Karpas-422 (cell line): ENCODE data around the gene STK32B. TPM values are rescaled to one million over a fixed set of nuclear protein-coding genes. Genes with fewer than 3 reads are reported as not detected.
A peak's percentile ranks its signal among the peaks of the same experiment; 100 is the strongest.

Experiments used
- DNase-seq: peaks from one replicate; pipeline ENCODE4 v3.0.0-alpha.2; 2015
- H2AFZ ChIP-seq: fragments of 200-600 bp; sonication (generic); 2 replicates; pipeline ENCODE4 v1.6.1; 2014; ENCODE audit warnings: antibody characterized with exemption, low read length, mixed read lengths
- H3K27ac ChIP-seq: fragments of 200-600 bp; sonication (generic); 2 replicates; pipeline ENCODE4 v1.5.1; 2014; ENCODE audit warnings: mild to moderate bottlenecking, low read length, moderate library complexity
- H3K27me3 ChIP-seq: fragments of 200-600 bp; sonication (generic); 2 replicates; pipeline ENCODE4 v1.6.1; 2014; ENCODE audit warnings: low read length, mixed read lengths
- H3K36me3 ChIP-seq: fragments of 200-600 bp; sonication (generic); 2 replicates; pipeline ENCODE4 v1.6.1; 2014; ENCODE audit warnings: low read length, mixed read lengths; ENCODE audit not compliant: insufficient read depth
- H3K4me1 ChIP-seq: fragments of 200-600 bp; sonication (generic); 2 replicates; pipeline ENCODE4 v1.6.1; 2014; ENCODE audit warnings: mild to moderate bottlenecking, low read length, mixed read lengths
- H3K4me2 ChIP-seq: fragments of 200-600 bp; sonication (generic); 2 replicates; pipeline ENCODE4 v1.6.1; 2014; ENCODE audit warnings: low read length, low read depth, mild to moderate bottlenecking; ENCODE audit not compliant: poor library complexity, severe bottlenecking
- H3K4me3 ChIP-seq: fragments of 200-600 bp; sonication (generic); 2 replicates; pipeline ENCODE4 v1.5.1; 2014; ENCODE audit warnings: mild to moderate bottlenecking, antibody characterized with exemption, low read length, mixed read lengths
- H3K79me2 ChIP-seq: fragments of 200-600 bp; sonication (generic); 2 replicates; pipeline ENCODE4 v1.6.1; 2014; ENCODE audit warnings: mild to moderate bottlenecking, low read length, mixed read lengths
- H3K9ac ChIP-seq: fragments of 200-600 bp; sonication (generic); 2 replicates; pipeline ENCODE4 v1.6.0; 2014; ENCODE audit warnings: low read length
- H3K9me2 ChIP-seq: fragments of 200-600 bp; sonication (generic), shearing (Covaris generic); replicated peaks from 2 replicates; pipeline ENCODE4 v1.6.0; 2014; ENCODE audit warnings: mild to moderate bottlenecking, low read length, moderate library complexity; ENCODE audit not compliant: insufficient read depth
- H3K9me3 ChIP-seq: fragments of 300-700, 200-600 bp; sonication (generic); 2 replicates; pipeline ENCODE4 v1.6.1; 2014; ENCODE audit warnings: low read length, mixed read lengths
- H4K20me1 ChIP-seq: fragments of 200-600 bp; sonication (generic); 2 replicates; pipeline ENCODE4 v1.6.1; 2014; ENCODE audit warnings: mild to moderate bottlenecking, antibody characterized with exemption, low read length, low read depth; ENCODE audit not compliant: insufficient read depth
- total RNA-seq: library from RNA; depleted of rRNA; stranded (reverse); fragments of >200 nt; shearing (Covaris generic); gene quantifications from 2 replicates; pipeline ENCODE4 v1.2.3, GENCODE V29; 2014; ENCODE audit warnings: low replicate concordance

STK32B gene
- total RNA-seq, 1 experiment from 2014 or later = not detected

DNA sequence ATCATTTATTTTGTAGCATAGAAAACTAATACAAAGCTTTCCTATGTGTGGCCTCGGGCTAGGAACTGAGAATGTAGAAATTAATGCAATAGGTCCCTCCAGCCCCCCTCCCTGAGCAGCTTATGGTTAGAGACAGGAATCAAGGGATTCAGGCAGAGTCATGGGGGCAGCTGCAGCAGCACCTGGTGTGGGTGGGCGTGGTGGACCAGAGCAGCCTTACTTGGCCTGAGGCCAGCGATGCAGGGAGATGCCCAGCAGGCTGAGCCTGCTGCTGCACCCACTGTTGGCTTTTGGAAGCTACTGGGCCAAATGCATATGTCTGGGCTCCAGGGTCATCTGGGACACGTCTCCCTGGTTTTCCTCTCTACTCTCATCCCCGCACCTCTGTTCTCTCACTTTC, 74.0 kb downstream of the STK32B start:
- Histone ChIP-seq H3K9me2 (no peaks in the 10 kb centered on the region), H3K27me3 (no peaks in the 10 kb centered on the region), H3K4me1 (no peaks in the 10 kb centered on the region), H3K4me2 (no peak overlapping the region), H4K20me1 (no peaks in the 10 kb centered on the region), H3K4me3 (no peak overlapping the region), H3K79me2 (no peaks in the 10 kb centered on the region), H3K27ac (no peak overlapping the region), H3K9ac (no peak overlapping the region), H2AFZ (no peak overlapping the region), H3K36me3 (no peaks in the 10 kb centered on the region; the same call in 1 of the 2 replicates), H3K9me3 (peaks cover 7% of the 10 kb centered on the region; the same call in 1 of the 2 replicates)
- no peak for DNase-seq

GRCh38 chr4:5126231-5126630, 75.0 kb downstream of the STK32B start:
- Histone ChIP-seq H3K9me3 (peaks cover 7% of the 10 kb centered on the region; the same call in 1 of the 2 replicates), H3K79me2 (no peaks in the 10 kb centered on the region), H3K27me3 (no peaks in the 10 kb centered on the region), H3K9me2 (no peaks in the 10 kb centered on the region), H3K4me1 (no peaks in the 10 kb centered on the region), H3K36me3 (no peaks in the 10 kb centered on the region; the same call in 1 of the 2 replicates), H4K20me1 (no peaks in the 10 kb centered on the region), H2AFZ (no peak overlapping the region), H3K27ac (no peak overlapping the region), H3K9ac (no peak overlapping the region), H3K4me3 (no peak overlapping the region), H3K4me2 (no peak overlapping the region)
- peak; percentile 27 for DNase-seq

GRCh38 chr4:5126857-5127256, 75.6 kb downstream of the STK32B start:
- no peak for DNase-seq
- Histone ChIP-seq H3K4me1 (no peaks in the 10 kb centered on the region), H3K79me2 (no peaks in the 10 kb centered on the region), H3K9ac (no peak overlapping the region), H3K9me2 (no peaks in the 10 kb centered on the region), H3K27me3 (no peaks in the 10 kb centered on the region), H3K4me2 (no peak overlapping the region), H3K4me3 (no peak overlapping the region), H4K20me1 (no peaks in the 10 kb centered on the region), H3K36me3 (no peaks in the 10 kb centered on the region; the same call in 1 of the 2 replicates), H2AFZ (no peak overlapping the region), H3K9me3 (peaks cover 7% of the 10 kb centered on the region; the same call in 1 of the 2 replicates), H3K27ac (no peak overlapping the region)

- H4K20me1 ChIP-seq = no peaks in the 10 kb centered on the region
- H3K9me2 ChIP-seq = no peaks in the 10 kb centered on the region
- H2AFZ ChIP-seq = no peak overlapping the region
- H3K36me3 ChIP-seq = no peaks in the 10 kb centered on the region
- H3K4me2 ChIP-seq = no peak overlapping the region
- H3K27me3 ChIP-seq = no peaks in the 10 kb centered on the region
- peaks cover 1% of the 10 kb centered on the region; the same call in 1 of the 2 replicates for H3K9me3 ChIP-seq
- H3K4me3 ChIP-seq = no peak overlapping the region
- no peak overlapping the region for H3K9ac ChIP-seq
- no peaks in the 10 kb centered on the region for H3K4me1 ChIP-seq
- no peaks in the 10 kb centered on the region for H3K79me2 ChIP-seq
- DNase-seq = peak; percentile 32
- H3K27ac ChIP-seq = no peak overlapping the region
Measured at GRCh38 chr4:5127556-5127955, 76.3 kb downstream of the STK32B start.

- Histone ChIP-seq H3K9me3 (no peaks in the 10 kb centered on the region), H3K79me2 (no peaks in the 10 kb centered on the region), H3K4me2 (no peak overlapping the region), H3K4me3 (no peak overlapping the region), H2AFZ (no peak overlapping the region), H3K9ac (no peak overlapping the region), H3K9me2 (no peaks in the 10 kb centered on the region), H3K4me1 (no peaks in the 10 kb centered on the region), H4K20me1 (no peaks in the 10 kb centered on the region), H3K36me3 (no peaks in the 10 kb centered on the region), H3K27ac (no peak overlapping the region), H3K27me3 (no peaks in the 10 kb centered on the region)
- no peak for DNase-seq
Measured at GRCh38 chr4:5128569-5128968, 77.3 kb downstream of the STK32B start.

DNA sequence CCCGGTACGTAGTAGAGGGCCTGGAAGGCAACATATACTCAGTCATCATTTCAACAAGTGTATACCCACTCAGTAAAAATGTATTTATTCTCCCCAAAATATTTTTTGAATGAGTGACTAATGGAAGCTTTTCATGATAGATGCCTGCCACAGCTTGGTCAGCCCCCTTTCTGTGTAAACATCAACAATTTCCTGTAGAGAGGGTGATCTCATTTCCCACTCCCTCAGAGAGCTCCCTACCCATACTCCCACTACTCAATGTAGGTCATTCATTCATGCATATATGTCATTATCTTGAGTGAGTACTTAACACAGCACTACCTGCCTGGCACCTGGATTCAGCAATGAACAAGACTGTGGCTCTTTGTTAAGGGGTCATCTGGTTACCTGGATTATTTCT, 81.9 kb downstream of the STK32B start:
- no peak for DNase-seq
- H3K4me1 ChIP-seq = no peaks in the 10 kb centered on the region

GRCh38 chr4:5133933-5134594, 82.8 kb downstream of the STK32B start:
- H3K79me2 ChIP-seq = no peaks in the 10 kb centered on the region
- no peak for DNase-seq
- no peak overlapping the region for H3K27ac ChIP-seq
- H2AFZ ChIP-seq = no peak overlapping the region
- H4K20me1 ChIP-seq = no peaks in the 10 kb centered on the region
- H3K36me3 ChIP-seq = no peaks in the 10 kb centered on the region
- H3K4me2 ChIP-seq = no peak overlapping the region
- H3K4me3 ChIP-seq = no peak overlapping the region
- no peaks in the 10 kb centered on the region for H3K9me3 ChIP-seq
- H3K27me3 ChIP-seq = no peaks in the 10 kb centered on the region
- no peaks in the 10 kb centered on the region for H3K9me2 ChIP-seq
- H3K9ac ChIP-seq = no peak overlapping the region
- H3K4me1 ChIP-seq = no peaks in the 10 kb centered on the region

More for the DNA sequence above, 81.9 kb downstream of the STK32B start:
- Histone ChIP-seq H3K27ac (no peak overlapping the region), H3K36me3 (no peaks in the 10 kb centered on the region), H4K20me1 (no peaks in the 10 kb centered on the region), H3K9me2 (no peaks in the 10 kb centered on the region), H3K4me3 (no peak overlapping the region), H3K9ac (no peak overlapping the region), H2AFZ (no peak overlapping the region), H3K27me3 (no peaks in the 10 kb centered on the region), H3K9me3 (no peaks in the 10 kb centered on the region), H3K4me2 (no peak overlapping the region), H3K79me2 (no peaks in the 10 kb centered on the region)

- Histone ChIP-seq H3K4me3 (no peak overlapping the region), H3K36me3 (no peaks in the 10 kb centered on the region), H3K4me1 (no peaks in the 10 kb centered on the region), H3K27ac (no peak overlapping the region), H2AFZ (no peak overlapping the region), H3K4me2 (no peak overlapping the region), H3K9ac (no peak overlapping the region), H3K9me3 (no peaks in the 10 kb centered on the region), H4K20me1 (no peaks in the 10 kb centered on the region), H3K79me2 (no peaks in the 10 kb centered on the region), H3K9me2 (no peaks in the 10 kb centered on the region), H3K27me3 (no peaks in the 10 kb centered on the region)
- no peak for DNase-seq
Measured at GRCh38 chr4:5134620-5135019, 83.3 kb downstream of the STK32B start.
